ENCODE results near the gene ALPL. TPM values are rescaled to one million over a fixed set of nuclear protein-coding genes. Genes with fewer than 3 reads are reported as not detected.

The ALPL gene
- total and polyA plus RNA-seq, 8 donors: 2.9 to 12.0 (median 7.0) TPM; not detected in 2

- no peaks in the 10 kb centered on the region for H3K9me3 ChIP-seq
- peaks cover 45 to 83% (median 66%) of the 10 kb centered on the region in 4 donors for H3K4me1 ChIP-seq
- H3K4me3 ChIP-seq: peak overlapping the region; percentile 53 to 66 (median 58)
- DNase-seq: no peak
- H3K27ac ChIP-seq: peak overlapping the region; percentile 77 to 86 (median 81)
- intact Hi-C loops (cut with DNase I; ENCODE audit: low total_unique reads): no loop called here
- 14 to 40% (median 21%) methylated on average over 1 to 39 of the region's 39 CpGs for WGBS, 5 donors
- peaks cover 0 to 10% (median 0%) of the 10 kb centered on the region in 4 donors for H3K36me3 ChIP-seq
- no peak for TF ChIP-seq EP300 (IDR thresholded peaks at IDR 0.05)
- TF ChIP-seq POLR2AphosphoS5 (IDR thresholded peaks at IDR 0.05): no peak
- no peak for TF ChIP-seq POLR2A (IDR thresholded peaks at IDR 0.05)
- no peak for TF ChIP-seq CTCF (IDR thresholded peaks at IDR 0.05)
- H3K27me3 ChIP-seq: peaks cover 0 to 49% (median 8%) of the 10 kb centered on the region in 3 donors
Observed at GRCh38 chr1:21621761-21622436, 112.7 kb downstream of the ALPL start.

- Histone ChIP-seq H3K4me3 (peak overlapping the region; percentile 22 to 60 (median 54)), H3K4me1 (peaks cover 47 to 85% (median 65%) of the 10 kb centered on the region in 4 donors), H3K27ac (peak overlapping the region; percentile 86 to 96 (median 88)), H3K9me3 (no peaks in the 10 kb centered on the region), H3K36me3 (peaks cover 0 to 3% (median 0%) of the 10 kb centered on the region in 4 donors), H3K27me3 (peaks cover 0 to 52% (median 8%) of the 10 kb centered on the region in 3 donors)
- DNase-seq: peak; percentile 81 to 85
- TF ChIP-seq CTCF (IDR thresholded peaks at IDR 0.05) (no peak), EP300 (IDR thresholded peaks at IDR 0.05) (no peak), POLR2A (IDR thresholded peaks at IDR 0.05) (no peak), POLR2AphosphoS5 (IDR thresholded peaks at IDR 0.05) (no peak)
- WGBS, 5 donors: 5 to 19% (median 15%) methylated on average over 15 to 61 of the region's 62 CpGs
- intact Hi-C loops (cut with DNase I; ENCODE audit: low total_unique reads): no loop called here
Observed at GRCh38 chr1:21622466-21623315, 113.5 kb downstream of the ALPL start.

GRCh38 chr1:21623410-21623961, 114.3 kb downstream of the ALPL start:
- TF ChIP-seq CTCF (IDR thresholded peaks at IDR 0.05) (no peak), POLR2AphosphoS5 (IDR thresholded peaks at IDR 0.05) (peak in 2 of 3 donors; percentile 73 to 86), POLR2A (IDR thresholded peaks at IDR 0.05) (no peak)
- Histone ChIP-seq H3K4me3 (no peak overlapping the region), H3K4me1 (peaks cover 46 to 79% (median 64%) of the 10 kb centered on the region in 4 donors), H3K9me3 (no peaks in the 10 kb centered on the region), H3K36me3 (no peaks in the 10 kb centered on the region), H3K27me3 (peaks cover 0 to 55% (median 8%) of the 10 kb centered on the region in 3 donors), H3K27ac (peak overlapping the region; percentile 86 to 96 (median 88))
- peak; percentile 94 to 97 for DNase-seq
- intact Hi-C loops (cut with DNase I; ENCODE audit: low total_unique reads): no loop called here
- WGBS, 5 donors: 28 to 65% (median 43%) methylated on average over 9 to 10 of the region's 10 CpGs

Measured in stomach (tissue), 9 donors.